ENCODE measurements around the gene GUCY1A2.

DNA sequence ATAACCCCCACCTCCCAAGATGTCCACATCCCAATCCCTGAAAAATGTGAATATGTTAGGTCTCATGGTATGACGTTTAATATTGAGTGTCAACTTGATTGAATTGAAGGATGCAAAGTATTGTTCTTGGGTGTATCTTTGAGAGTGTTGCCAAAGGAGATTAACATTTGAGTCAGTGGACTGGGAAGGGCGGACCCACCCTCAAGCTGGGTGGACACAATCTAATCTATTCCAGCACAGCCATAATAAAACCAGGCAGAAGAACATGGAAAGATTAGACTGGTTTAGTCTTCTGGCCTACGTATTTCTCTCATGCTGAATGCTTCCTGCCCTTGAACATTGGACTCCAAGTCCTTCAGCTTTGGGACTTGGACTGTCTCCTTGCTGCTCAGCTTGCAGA lies 315.5 kb downstream of the GUCY1A2 start:
- TF ChIP-seq, protein P1, sequence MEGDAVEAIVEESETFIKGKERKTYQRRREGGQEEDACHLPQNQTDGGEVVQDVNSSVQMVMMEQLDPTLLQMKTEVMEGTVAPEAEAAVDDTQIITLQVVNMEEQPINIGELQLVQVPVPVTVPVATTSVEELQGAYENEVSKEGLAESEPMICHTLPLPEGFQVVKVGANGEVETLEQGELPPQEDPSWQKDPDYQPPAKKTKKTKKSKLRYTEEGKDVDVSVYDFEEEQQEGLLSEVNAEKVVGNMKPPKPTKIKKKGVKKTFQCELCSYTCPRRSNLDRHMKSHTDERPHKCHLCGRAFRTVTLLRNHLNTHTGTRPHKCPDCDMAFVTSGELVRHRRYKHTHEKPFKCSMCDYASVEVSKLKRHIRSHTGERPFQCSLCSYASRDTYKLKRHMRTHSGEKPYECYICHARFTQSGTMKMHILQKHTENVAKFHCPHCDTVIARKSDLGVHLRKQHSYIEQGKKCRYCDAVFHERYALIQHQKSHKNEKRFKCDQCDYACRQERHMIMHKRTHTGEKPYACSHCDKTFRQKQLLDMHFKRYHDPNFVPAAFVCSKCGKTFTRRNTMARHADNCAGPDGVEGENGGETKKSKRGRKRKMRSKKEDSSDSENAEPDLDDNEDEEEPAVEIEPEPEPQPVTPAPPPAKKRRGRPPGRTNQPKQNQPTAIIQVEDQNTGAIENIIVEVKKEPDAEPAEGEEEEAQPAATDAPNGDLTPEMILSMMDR (IDR thresholded peaks at IDR 0.05 in 4 of 5, conservative IDR thresholded peaks at IDR 0.05 in 1 of 5), result no peak
- no peak for TF ChIP-seq POLR2A (IDR thresholded peaks at IDR 0.05)
